ENCODE results near the gene HOXB4.

HOXB4 gene

GRCh38 chr17:48586355-48587258, 8.5 kb upstream of the HOXB4 start:
- DNase-seq (ENCODE audit: low read depth), result no peak
- no peak overlapping the region for H3K4me3 ChIP-seq (ENCODE audit: low read depth, low read length)
- no peak for TF ChIP-seq MYC (IDR thresholded peaks at IDR 0.05; ENCODE audit: low read depth, low read length)
- no peak for TF ChIP-seq POLR2A (IDR thresholded peaks at IDR 0.05; ENCODE audit: extremely low read depth, insufficient read length)
- no peak for TF ChIP-seq MAX (IDR thresholded peaks at IDR 0.05; ENCODE audit: low read depth, low read length)
- TF ChIP-seq CTCF (IDR thresholded peaks at IDR 0.05; ENCODE audit: low read depth, low read length), result no peak

DNA sequence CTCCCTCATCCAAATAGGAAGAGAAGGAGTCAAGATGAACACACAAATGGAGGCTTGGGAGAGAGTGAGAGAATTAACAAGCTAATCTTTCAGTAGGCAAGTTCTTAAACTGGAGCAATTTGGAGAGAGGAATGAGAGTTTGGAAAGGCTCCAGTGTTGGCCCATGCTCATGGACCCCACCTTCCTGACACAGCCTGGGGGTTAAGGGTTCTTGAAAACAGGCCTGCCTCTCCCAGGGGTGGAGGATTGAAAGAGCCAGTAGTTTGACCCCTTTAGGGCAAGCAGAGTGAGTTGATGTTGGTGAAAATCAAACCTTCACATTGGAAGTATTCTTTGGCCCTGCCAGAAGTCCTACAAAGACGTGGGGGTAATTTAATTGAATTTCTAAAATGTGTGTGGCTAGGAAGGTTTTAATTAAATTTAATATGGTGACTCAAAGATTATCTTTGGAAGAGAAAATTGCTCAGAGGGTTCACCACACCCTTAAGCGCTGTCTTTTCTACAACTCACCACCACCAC, 6.1 kb upstream of the HOXB4 start:
- no peak overlapping the region for H3K4me3 ChIP-seq (ENCODE audit: low read depth, low read length)
- no peak for DNase-seq (ENCODE audit: low read depth)
- no peak for TF ChIP-seq MYC (IDR thresholded peaks at IDR 0.05; ENCODE audit: low read depth, low read length)
- TF ChIP-seq CTCF (IDR thresholded peaks at IDR 0.05; ENCODE audit: low read depth, low read length), result no peak
- TF ChIP-seq POLR2A (IDR thresholded peaks at IDR 0.05; ENCODE audit: extremely low read depth, insufficient read length), result no peak
- no peak for TF ChIP-seq MAX (IDR thresholded peaks at IDR 0.05; ENCODE audit: low read depth, low read length)

- TF ChIP-seq POLR2A (IDR thresholded peaks at IDR 0.05; ENCODE audit: extremely low read depth, insufficient read length), result no peak
- TF ChIP-seq MYC (IDR thresholded peaks at IDR 0.05; ENCODE audit: low read depth, low read length), result no peak
- TF ChIP-seq MAX (IDR thresholded peaks at IDR 0.05; ENCODE audit: low read depth, low read length), result no peak
- TF ChIP-seq CTCF (IDR thresholded peaks at IDR 0.05; ENCODE audit: low read depth, low read length), result no peak
- H3K4me3 ChIP-seq (ENCODE audit: low read depth, low read length), result no peak overlapping the region
- DNase-seq (ENCODE audit: low read depth), result no peak
These were observed 5.6 kb upstream of the HOXB4 start for GRCh38 chr17:48583708-48584222.

DNA sequence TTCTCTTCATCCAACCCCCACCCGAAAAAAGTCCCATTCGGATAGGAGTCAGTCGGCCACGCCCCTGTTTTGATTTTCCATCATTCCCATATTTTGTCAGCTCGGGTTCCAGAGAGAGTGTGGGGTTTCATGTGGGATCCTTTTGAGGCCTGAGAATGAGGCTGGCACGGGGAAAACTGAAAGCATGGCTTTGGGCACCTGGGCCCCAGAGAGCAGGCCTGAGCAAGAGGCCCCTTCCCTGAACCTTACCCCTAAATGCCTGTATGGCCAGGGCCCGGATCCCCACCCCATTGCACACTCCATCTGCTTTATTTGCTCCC, 4.6 kb upstream of the HOXB4 start:
- no peak for DNase-seq (ENCODE audit: low read depth)
- H3K4me3 ChIP-seq (ENCODE audit: low read depth, low read length), result no peak overlapping the region
- no peak for TF ChIP-seq MYC (IDR thresholded peaks at IDR 0.05; ENCODE audit: low read depth, low read length)
- no peak for TF ChIP-seq POLR2A (IDR thresholded peaks at IDR 0.05; ENCODE audit: extremely low read depth, insufficient read length)
- no peak for TF ChIP-seq CTCF (IDR thresholded peaks at IDR 0.05; ENCODE audit: low read depth, low read length)
- no peak for TF ChIP-seq MAX (IDR thresholded peaks at IDR 0.05; ENCODE audit: low read depth, low read length)

- DNase-seq (ENCODE audit: low read depth), result no peak
- no peak for TF ChIP-seq MYC (IDR thresholded peaks at IDR 0.05; ENCODE audit: low read depth, low read length)
- TF ChIP-seq CTCF (IDR thresholded peaks at IDR 0.05; ENCODE audit: low read depth, low read length), result no peak
- no peak for TF ChIP-seq MAX (IDR thresholded peaks at IDR 0.05; ENCODE audit: low read depth, low read length)
- no peak for TF ChIP-seq POLR2A (IDR thresholded peaks at IDR 0.05; ENCODE audit: extremely low read depth, insufficient read length)
- H3K4me3 ChIP-seq (ENCODE audit: low read depth, low read length), result no peak overlapping the region
These were observed 1.8 kb upstream of the HOXB4 start for GRCh38 chr17:48579760-48580554.
